HG03025 (cell line): Measurements from ENCODE around the gene PREX1.

Source experiments
- ATAC-seq: cut with Tn5 transposase; IDR thresholded peaks from one replicate; pipeline ENCODE4 v1.9.1; 2021; ENCODE audit warnings: mild to moderate bottlenecking, moderate library complexity; ENCODE audit not compliant: unreplicated experiment, low FRiP score

PREX1 gene

GRCh38 chr20:48629960-48630315, 197.9 kb downstream of the PREX1 start:
- no peak for ATAC-seq

- no peak for ATAC-seq
These were observed 198.5 kb downstream of the PREX1 start for GRCh38 chr20:48629069-48629959.

GRCh38 chr20:48627737-48628128, 200.1 kb downstream of the PREX1 start:
- ATAC-seq, result no peak

- no peak for ATAC-seq
These were observed 200.7 kb downstream of the PREX1 start for GRCh38 chr20:48626938-48627736.

GRCh38 chr20:48626226-48626937, 201.4 kb downstream of the PREX1 start:
- ATAC-seq, result no peak

GRCh38 chr20:48625136-48625900, 202.5 kb downstream of the PREX1 start:
- ATAC-seq, result no peak

- no peak for ATAC-seq
These were observed 203.3 kb downstream of the PREX1 start for GRCh38 chr20:48624315-48625020.

- ATAC-seq, result no peak
These were observed 203.9 kb downstream of the PREX1 start for GRCh38 chr20:48623906-48624265.

- ATAC-seq, result no peak
These were observed 204.5 kb downstream of the PREX1 start for GRCh38 chr20:48623176-48623905.

- no peak for ATAC-seq
These were observed 205.4 kb downstream of the PREX1 start for GRCh38 chr20:48622421-48622820.

- ATAC-seq, result no peak
These were observed 206.3 kb downstream of the PREX1 start for GRCh38 chr20:48621376-48622078.

- ATAC-seq, result no peak
These were observed 207.1 kb downstream of the PREX1 start for GRCh38 chr20:48620507-48621375.

- ATAC-seq, result no peak
These were observed 207.7 kb downstream of the PREX1 start for GRCh38 chr20:48620154-48620506.

- ATAC-seq, result no peak
These were observed 208.4 kb downstream of the PREX1 start for GRCh38 chr20:48619126-48620101.

GRCh38 chr20:48618631-48619030, 209.2 kb downstream of the PREX1 start:
- ATAC-seq, result no peak

- ATAC-seq, result no peak
These were observed 209.7 kb downstream of the PREX1 start for GRCh38 chr20:48618052-48618451.

- ATAC-seq, result no peak
These were observed 210.3 kb downstream of the PREX1 start for GRCh38 chr20:48617481-48617880.
